ENCODE measurements around the gene SPAG9. TPM values are rescaled to one million over a fixed set of nuclear protein-coding genes. Genes with fewer than 3 reads are reported as not detected.

SPAG9 gene
- total and polyA plus RNA-seq, 2 of the 8 experiments (the other 6 are each of a cell fraction or from before 2014, with no cell fraction given) = 9.8 to 63.8 TPM

- H3K79me1 ChIP-seq (ENCODE audit: low read depth, low read length) = no peaks in the 10 kb centered on the region
- H3K27ac ChIP-seq (ENCODE audit: low read depth, low read length) = no peak overlapping the region
- H3K23me2 ChIP-seq (ENCODE audit: low read depth, low read length) = no peaks in the 10 kb centered on the region
- H3K4me3 ChIP-seq (ENCODE audit: extremely low read depth in 1 of 4, insufficient read depth in 2 of 4, low read depth in 3 of 4, low read length in 4 of 4) = no peak overlapping the region
- no peak for TF ChIP-seq CHD2 (IDR thresholded peaks at IDR 0.05; ENCODE audit: low read length)
- no peaks in the 10 kb centered on the region for H3K4me1 ChIP-seq (replicated peaks in 1 of 4; ENCODE audit: control insufficient read depth in 3 of 4, insufficient read depth in 4 of 4, low read length in 3 of 4)
- no peak overlapping the region for H3K23ac ChIP-seq (ENCODE audit: insufficient read length)
- POLR2A ChIA-PET (ENCODE audit: partially characterized antibody) = no interaction called here
- H3K9me3 ChIP-seq (ENCODE audit: insufficient read depth in 2 of 2, low read depth in 1 of 2, low read length in 1 of 2) = no peaks in the 10 kb centered on the region
- no peak overlapping the region for H2BK20ac ChIP-seq (ENCODE audit: low read length)
- no peaks in the 10 kb centered on the region for H3K27me3 ChIP-seq (replicated peaks in 1 of 4; ENCODE audit: control insufficient read depth in 3 of 4, extremely low read depth in 1 of 4, insufficient read depth in 3 of 4, low read length in 3 of 4)
- no peak overlapping the region for H3K4ac ChIP-seq (replicated peaks; ENCODE audit: insufficient read length, low read depth, low read length)
- H2BK12ac ChIP-seq (ENCODE audit: low read depth, low read length) = no peak overlapping the region
- no peak overlapping the region for H3K56ac ChIP-seq (replicated peaks; ENCODE audit: insufficient read length, low read depth, low read length)
- no peak overlapping the region for H2BK120ac ChIP-seq (replicated peaks; ENCODE audit: low read depth, low read length)
- H4K20me1 ChIP-seq (replicated peaks in 1 of 2; ENCODE audit: control insufficient read depth in 1 of 2, insufficient read depth in 2 of 2, low read length in 2 of 2) = peaks cover 0 to 2% of the 10 kb centered on the region in 2 experiments
- no peak overlapping the region for H4K8ac ChIP-seq (ENCODE audit: extremely low read depth, insufficient read depth, low read length)
- no peak overlapping the region for H3K14ac ChIP-seq (ENCODE audit: insufficient read length)
- FAIRE-seq (no peak), DNase-seq (ENCODE audit: low read depth in 1 of 2, low spot score in 2 of 2) (no peak)
- no peak overlapping the region for H4K5ac ChIP-seq (ENCODE audit: insufficient read length, low read depth, low read length)
- 83% methylated on average over 2 of the region's 2 CpGs; no CpG with 5 or more reads in 1 of the 2 experiments for WGBS, 2 experiments (ENCODE audit: extremely low coverage in 1 of 2, insufficient coverage in 1 of 2, insufficient read length in 1 of 2, insufficient replicate concordance in 2 of 2, low coverage in 1 of 2, low lambda C conversion rate in 2 of 2, missing lambda C conversion rate in 1 of 2)
- peaks cover 26 to 74% (median 57%) of the 10 kb centered on the region in 4 experiments; a peak in 7 of 8 replicates for H3K36me3 ChIP-seq (ENCODE audit: control insufficient read depth in 2 of 4, insufficient read depth in 4 of 4, low read length in 3 of 4)
- H4K91ac ChIP-seq (replicated peaks; ENCODE audit: insufficient read length, low read length) = no peak overlapping the region
- H3K79me2 ChIP-seq (ENCODE audit: control insufficient read depth in 1 of 2, insufficient read depth in 2 of 2, low read length in 2 of 2) = no peaks in the 10 kb centered on the region
- no peak overlapping the region for H2AK5ac ChIP-seq (ENCODE audit: low read depth, low read length)
- no peak overlapping the region for H2AFZ ChIP-seq (ENCODE audit: low read length)
- no peak overlapping the region for H3K18ac ChIP-seq (ENCODE audit: extremely low read depth, low read length)
- H3K9ac ChIP-seq (replicated peaks in 1 of 4; ENCODE audit: extremely low read depth in 1 of 4, low read depth in 3 of 4, low read length in 3 of 4) = no peak overlapping the region
- H2BK5ac ChIP-seq (ENCODE audit: low read depth, low read length) = no peak overlapping the region
- CTCF ChIA-PET (ENCODE audit: partially characterized antibody) = no interaction called here
- H3K4me2 ChIP-seq (ENCODE audit: insufficient read depth in 1 of 2, low read depth in 2 of 2, low read length in 2 of 2) = no peak overlapping the region
- no peak overlapping the region for H2BK15ac ChIP-seq (ENCODE audit: low read length)
These were observed 127.1 kb downstream of the SPAG9 start for GRCh38 chr17:50993544-50993943.

Data from H1 (cell line).